Stimulated activated CD4-positive, alpha-beta T cell treated with anti-CD3 and anti-CD28 coated beads, Interleukin-15, amount 100 ng/mL, for 1 hour (primary cell): ENCODE measurements around the gene SYTL3.
"Not testable (repeated sequence)": the region's sequence is repeated elsewhere in the genome, so short reads cannot be mapped to it uniquely, and the experiment has no call there.

ENCODE experiments used
- DNase-seq, 2 donors: peaks; one replicate each; pipeline ENCODE4 v3.0.0-alpha.2; 2020; ENCODE audit warnings: low read depth in 1 of 2, low spot score in 1 of 2

The SYTL3 gene, protein sequence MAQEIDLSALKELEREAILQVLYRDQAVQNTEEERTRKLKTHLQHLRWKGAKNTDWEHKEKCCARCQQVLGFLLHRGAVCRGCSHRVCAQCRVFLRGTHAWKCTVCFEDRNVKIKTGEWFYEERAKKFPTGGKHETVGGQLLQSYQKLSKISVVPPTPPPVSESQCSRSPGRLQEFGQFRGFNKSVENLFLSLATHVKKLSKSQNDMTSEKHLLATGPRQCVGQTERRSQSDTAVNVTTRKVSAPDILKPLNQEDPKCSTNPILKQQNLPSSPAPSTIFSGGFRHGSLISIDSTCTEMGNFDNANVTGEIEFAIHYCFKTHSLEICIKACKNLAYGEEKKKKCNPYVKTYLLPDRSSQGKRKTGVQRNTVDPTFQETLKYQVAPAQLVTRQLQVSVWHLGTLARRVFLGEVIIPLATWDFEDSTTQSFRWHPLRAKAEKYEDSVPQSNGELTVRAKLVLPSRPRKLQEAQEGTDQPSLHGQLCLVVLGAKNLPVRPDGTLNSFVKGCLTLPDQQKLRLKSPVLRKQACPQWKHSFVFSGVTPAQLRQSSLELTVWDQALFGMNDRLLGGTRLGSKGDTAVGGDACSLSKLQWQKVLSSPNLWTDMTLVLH

DNA sequence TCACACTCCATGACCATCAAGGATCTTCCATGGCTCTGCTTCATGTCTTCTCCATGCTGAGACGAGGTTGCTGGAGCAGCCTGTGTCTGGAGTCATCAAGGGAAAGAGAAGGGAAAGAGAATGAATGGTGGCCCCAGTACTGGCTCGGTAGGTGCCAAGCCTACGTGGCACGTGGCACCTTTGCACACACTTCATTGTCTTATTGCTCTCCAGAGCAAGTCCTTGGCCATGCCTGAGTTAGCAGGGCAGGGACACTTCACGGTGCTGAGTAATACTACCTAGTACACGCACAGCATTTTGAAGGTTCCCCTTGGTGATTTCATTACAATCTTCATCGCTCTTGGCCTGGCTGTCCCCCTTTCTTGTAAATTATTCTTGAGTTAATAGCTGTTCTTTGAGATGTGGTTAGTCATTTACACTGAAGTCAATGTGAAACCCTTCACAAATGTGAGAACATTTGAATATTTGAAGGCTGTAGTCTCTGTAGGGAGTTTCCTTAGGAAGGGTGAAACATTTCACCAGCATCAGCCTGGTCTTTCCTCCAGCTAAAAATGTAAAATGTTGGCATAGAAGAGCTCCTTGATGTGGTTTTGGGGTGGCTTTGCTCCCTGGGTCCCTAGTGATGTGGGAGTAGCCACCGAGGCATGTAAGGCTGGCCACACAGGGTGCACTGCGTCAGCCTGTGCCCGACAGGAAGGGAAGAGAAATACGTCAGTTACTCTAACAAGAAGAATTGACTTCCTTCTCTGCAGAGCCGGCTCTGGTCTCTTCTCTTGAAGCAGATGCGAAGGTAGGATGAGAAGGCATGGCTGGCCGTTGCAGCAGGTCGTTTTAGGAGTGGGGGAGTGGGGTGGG lies at the start of gene SYTL3:
SYTL3 (plus strand) TSS at position 766 of the 855 bp plus-strand sequence. CDS start 13,215 bp downstream, outside the sequence.
- peak; percentile 37 to 50 for DNase-seq

DNA sequence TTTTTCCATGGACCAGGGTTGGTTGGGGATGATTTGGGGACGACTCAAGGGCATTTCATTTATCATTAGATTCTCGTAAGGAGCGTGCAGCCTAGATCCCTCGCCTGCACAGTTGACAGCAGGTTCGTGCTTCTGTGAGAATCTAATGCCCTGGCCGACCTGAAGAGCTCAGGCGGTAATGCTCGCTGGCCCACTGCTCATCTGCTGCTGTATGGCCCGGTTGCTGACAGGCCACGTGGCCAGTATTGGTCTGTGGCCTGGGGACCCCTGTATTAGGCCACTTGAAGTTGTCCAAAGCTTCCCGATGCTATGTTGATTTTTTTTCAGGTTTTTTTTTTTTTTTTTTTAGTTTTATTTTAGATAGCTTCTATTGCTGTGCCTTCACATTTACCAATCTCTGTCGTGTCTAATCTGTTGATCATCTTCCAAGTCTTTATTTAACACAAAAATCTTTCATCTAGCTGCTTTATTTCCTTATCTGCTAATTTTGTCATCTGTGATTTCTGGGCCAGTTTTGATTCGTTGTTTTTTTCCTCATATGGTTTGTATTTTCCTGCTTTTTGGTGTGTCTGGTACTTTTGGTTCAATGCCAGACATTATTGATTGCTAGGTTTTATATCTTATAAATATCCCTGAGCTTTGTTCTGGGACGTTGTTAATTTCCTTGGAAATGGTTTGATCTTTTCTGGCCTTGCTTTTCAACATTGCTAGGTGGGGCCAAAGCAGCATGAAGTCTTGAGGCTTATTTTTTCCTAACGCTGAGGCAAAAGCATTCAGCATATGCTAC lies 46.4 kb upstream of the SYTL3 start:
- DNase-seq: no peak

DNA sequence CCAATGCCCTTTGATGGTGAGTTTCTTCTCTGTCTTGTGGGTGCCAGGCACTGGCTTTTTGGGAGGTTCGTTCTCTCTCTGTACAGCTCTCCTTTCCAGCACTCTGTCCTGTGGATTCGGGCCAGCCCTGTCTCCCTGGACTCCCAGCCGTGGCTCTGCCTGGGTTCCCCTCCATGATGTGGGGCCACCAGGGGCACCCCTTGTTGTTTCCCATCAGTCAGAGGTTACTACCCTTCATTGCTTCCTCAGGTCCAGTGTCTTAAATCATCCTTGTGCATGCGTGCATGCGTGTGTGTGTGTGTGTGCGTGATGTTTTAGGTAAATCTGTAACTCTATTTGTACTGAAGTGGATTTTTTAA lies 45.8 kb upstream of the SYTL3 start:
- no peak for DNase-seq

DNA sequence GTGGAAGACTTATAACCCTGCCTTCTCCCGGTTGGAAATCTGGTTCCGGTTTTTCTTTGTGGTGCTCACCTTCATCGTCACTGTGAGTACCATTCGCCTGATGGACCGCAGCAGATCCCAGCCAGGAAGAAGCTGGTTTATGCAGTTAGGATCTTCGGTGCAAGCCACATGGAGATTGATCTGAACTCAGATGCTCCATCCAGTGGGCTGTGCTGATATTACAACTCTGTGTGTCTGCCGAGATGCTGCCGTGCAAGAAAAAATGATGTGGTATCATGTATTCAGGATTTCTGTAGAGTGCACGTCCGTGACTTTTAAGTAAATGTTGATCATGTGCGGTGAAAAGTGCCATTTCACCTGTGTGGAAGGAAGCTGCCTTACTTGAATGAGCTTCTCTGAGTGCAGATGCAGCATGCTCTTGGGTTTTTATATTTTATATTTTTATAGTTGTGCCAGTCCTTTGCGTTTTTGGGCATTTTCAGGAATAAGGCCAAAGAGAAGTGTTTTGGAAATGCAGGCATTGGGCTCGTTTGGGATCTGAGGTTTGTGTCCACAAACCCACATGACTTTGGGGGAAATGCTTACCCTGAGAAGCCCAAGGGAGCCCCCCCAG lies 44.5 kb upstream of the SYTL3 start:
- DNase-seq: peak; percentile 12 to 16

DNA sequence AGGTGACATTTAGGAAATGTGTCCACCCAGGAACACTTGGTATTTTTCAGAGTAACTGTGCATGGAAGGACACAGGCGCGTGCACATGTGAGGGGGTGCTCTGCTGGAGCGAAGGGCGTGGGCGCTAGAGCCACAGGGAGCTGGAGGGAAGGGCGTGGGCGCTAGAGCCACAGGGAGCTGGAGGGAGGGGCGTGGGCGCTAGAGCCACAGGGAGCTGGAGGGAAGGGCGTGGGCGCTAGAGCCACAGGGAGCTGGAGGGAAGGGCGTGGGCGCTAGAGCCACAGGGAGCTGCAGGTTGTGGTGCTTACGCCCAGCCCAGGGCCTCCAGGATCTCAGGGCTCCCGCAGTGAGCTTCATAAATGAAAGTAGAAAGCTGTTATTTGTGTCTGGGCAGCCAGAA lies 43.8 kb upstream of the SYTL3 start:
- not testable (repeated sequence) for DNase-seq

DNA sequence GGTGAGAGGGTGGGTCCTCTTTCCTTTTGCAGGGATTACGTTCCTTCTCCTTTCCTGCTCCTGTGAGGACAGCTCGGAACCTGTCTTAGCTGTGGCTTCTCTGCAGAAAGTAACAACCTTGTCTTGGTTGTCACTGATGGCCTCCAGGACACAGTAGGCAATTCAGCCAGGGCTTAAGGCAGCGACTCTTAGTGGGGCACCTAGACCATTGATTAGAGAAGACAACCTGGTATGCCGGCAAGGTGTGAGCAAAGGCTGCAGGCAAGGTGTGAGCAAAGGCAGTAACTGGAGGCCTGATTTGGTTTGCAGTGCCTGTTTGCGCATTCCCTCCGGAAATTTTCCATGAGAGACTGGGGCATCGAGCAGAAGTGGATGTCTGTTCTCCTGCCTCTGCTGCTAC lies 42.9 kb upstream of the SYTL3 start:
- no peak for DNase-seq

DNA sequence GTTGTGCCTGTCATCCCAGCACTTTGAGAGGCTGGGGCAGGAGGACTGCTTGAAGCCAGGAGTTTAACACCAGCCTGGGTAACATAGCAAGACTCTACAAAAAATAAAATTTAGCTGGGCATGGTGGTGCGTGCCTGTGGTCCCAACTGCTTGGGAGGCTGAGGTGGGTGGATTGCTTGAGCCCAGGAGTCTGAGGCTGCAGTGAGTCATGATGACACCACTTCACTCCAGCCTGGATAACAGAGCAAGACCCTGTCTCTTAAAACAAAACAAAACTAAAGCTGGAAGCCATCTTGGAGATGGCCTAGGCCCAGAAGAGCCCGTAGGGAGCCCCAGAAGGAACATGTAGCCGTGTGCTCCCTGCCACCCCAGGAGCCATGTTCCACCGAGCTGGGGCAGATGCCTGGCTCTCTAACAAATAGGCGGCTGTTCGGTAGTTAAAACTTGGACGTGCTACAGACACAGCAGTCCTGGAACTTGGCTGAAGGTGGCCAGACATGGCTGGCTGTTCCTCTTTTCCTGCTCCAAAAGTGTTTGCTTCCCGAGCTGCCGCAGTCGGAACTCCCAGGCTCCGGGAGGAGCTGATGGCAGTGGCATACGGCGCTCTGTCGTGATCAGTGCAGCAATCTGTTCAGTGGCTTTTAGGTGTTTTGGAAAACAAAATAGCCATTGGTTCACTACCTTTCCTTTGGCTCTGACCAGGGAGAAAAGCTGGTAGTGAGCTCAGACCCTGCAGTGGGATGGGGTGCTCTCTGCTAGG lies 42.3 kb upstream of the SYTL3 start:
- DNase-seq: no peak

DNA sequence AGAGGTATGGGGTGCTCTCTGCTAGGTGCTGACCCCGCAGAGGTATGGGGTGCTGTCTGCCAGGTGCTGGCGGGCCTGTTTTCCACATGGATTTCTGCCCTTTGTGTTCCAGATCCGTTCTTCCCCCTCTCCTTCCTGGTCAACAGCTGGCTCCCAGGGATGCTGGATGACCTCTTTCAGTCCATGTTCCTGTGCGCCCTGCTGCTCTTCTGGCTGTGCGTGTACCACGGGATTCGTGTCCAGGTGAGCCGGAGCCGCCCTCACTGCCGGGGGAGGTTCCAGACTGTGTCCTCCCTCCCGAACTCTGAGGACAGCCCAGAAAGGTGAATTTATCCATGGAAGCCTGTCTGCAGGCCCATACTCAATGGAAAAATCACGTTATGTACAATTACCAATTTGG lies 41.6 kb upstream of the SYTL3 start:
- DNase-seq: no peak

DNA sequence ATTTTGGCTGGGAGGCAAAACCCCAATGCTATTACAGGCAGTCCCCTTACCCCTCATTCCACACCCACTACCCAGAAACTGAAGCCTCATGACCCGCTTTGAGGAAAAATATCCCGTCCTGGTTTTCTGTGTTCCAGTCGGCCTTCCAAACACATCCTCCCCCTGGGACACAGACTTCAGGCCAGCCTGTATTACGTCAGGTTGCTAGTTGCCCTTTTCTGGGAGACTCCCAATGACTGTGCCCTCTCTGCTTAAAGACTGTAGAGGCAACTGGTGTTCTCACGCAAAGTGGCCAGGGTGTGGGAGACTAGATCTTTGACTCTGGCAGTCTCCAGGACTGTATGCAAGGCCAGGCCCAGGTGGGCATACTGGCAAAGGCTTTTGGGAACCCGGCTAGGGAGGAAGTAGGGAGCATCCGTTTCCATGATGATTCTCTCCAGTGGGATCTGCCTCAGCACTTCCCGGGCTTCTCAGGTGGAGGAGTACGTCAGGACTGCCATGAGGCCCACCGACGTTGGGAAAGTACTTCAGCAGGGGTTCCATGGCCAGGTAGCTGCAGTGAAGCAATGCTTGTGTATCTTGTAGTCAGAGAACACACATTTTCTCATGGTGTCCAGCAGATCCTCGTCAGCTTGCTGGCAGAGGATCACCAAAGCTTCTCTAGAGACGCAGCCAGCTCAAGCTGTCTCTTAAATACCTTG lies 40.2 kb upstream of the SYTL3 start:
- no peak for DNase-seq

DNA sequence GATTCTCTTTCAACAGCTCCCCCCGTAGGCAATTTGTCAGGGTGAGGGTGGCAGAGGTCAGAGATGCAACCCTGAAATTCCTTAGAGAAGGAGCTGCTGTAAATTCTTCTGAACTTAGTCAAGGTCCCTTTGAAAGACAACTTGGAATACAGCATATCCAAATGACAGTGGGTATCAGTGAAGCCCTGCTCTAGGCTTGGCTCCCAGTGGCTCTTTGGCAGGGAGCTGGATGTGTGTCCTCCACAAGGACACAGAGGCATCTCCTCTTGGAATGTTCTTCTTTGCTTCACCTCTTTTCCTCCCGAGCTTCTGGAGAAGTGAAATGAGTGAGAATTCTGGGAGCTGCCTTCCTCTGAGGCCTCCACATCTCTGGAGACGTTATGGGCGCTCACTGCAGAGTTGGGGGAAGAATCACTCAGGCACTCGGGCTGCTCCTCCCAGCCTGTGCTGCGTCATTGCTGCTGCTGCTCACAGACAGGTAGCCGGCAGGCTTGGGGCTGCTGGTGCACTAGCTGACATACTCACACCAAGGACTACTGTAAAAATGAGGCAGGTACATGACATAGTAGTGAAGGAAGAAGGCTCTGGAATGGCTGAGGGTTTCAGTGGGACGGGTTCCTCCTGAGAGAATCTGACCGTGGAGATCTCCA lies 39.4 kb upstream of the SYTL3 start:
- DNase-seq: no peak

DNA sequence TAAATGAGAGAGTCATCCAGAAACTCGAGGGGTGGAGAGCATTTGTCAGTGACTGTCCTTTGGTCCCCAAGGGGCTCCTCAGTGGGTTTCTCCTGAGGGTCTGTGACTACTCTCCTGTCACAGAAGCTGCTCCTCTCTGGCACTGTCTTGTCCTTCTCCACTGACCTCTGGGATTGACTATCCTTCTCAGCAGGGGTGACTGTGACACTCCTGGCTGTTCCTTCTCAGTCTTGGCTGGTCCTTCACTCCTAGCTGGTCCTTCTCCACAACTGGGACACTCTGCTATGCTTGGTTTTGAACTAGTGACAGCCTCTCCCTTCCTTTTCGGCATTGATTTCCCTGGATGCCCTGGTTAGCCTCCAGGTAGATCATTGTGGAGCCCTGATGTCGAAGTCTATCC lies 38.8 kb upstream of the SYTL3 start:
- no peak for DNase-seq

DNA sequence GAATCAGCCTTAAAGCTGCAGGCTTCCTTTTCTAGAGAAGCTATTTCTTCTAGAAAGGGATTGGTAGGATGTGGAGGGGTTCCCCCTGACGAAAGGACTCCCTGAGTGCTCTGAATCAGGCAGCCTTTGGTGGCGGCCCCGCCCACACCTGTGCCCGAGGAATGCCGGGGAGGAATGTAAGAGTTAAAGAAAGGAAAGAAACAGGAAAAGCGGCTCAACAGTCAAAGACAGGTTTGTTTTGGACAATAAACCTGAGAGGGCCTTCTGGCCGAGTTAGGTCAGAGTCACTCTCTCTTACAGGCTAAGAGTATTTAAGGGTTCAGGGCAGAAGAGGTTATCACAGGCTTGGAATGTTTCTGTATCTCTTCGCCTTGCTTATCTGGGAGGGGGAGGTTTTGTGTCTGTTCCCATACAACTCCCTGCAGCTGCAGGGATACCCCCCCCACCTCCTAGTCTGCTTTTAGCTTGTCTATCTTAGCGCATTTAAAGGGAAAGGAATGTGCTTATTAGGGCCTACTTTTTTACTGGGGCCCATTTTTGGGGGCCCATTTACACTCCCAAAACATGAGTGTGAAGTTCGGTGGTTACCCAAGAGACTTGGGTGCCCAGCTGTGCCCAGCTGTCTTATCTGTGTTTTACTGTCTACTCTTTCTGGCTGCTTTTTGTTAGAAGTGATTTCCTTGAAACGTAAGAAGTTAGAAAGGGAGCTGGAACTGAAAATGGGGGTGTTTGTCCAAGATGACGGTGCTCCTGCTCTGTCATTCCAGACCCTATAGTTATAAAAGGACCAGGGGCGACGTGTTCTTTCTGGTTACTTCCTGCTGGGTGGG lies 38.1 kb upstream of the SYTL3 start:
- DNase-seq: no peak

DNA sequence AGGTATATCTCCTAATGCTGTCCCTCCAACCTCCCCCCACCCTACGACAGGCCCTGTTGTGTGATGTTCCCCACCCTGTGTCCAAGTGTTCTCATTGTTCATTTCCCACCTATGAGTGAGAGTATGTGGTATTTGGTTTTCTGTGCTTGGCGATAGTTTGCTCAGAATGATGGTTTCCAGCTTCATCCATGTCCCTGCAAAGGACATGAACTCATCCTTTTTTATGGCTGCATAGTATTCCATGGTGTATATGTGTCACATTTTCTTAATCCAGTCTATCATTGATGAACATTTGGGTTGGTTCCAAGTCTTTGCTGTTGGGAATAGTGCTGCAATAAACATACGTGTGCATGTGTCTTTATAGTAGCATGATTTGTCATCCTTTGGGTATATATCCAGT lies 35.2 kb upstream of the SYTL3 start:
- not testable (repeated sequence) for DNase-seq

DNA sequence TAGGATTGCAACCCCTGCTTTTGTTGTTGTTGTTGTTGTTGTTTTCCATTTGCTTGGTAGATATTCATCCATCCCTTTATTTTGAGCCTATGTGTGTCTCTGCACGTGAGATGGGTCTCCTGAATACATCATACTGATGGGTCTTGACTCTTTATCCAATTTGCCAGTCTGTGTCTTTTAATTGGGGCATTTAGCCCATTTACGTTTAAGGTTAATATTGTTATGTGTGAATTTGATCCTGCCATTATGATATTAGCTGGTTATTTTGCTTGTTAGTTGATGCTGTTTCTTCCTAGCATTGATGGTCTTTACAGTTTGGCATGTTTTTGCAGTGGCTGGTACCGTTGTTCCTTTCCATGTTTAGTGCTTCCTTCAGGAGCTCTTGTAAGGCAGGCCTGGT lies 31.6 kb upstream of the SYTL3 start:
- DNase-seq: not testable (repeated sequence)

DNA sequence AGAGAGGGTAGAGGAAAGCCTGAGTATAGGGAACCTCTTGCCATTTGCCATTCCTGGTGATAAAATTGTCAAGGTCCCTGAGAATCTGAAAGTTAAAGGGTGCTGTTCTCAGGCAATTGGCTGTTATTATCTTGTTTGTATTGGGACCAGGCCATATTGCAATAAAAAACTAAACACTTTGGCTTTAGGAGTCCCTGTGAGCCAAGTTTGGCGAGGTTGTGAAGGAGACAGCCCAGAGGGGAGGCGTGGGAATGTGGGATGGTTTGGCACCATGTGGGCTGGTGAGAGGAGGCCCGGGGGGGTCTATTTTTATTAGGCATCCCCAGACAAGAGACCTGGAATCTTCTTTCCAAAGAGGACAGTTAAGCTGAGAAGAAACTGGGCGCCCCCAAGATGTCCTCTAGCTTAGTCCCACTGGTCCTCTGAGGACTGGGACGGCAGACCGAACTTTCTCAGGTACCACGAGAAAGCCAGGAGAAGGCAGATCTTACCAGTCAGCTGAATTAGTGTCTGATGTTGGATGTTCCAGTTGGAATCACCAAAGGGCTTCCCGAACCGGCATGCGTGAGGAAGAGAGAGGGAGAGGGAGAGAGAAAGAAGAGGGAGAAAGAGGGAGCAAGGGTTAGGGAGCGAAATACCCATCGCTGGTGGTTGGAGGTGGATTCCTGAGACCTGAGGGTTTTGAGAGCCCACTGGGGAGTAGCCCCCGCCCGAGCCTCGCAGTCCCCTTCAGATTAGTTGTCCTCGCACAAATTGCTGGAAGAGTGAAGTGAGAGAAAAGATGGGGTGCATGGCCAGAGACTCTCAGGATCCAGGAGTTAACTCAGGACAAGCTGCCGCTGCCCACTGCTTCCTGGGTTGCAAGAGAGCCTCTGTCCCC lies 29.7 kb upstream of the SYTL3 start:
- no peak for DNase-seq

DNA sequence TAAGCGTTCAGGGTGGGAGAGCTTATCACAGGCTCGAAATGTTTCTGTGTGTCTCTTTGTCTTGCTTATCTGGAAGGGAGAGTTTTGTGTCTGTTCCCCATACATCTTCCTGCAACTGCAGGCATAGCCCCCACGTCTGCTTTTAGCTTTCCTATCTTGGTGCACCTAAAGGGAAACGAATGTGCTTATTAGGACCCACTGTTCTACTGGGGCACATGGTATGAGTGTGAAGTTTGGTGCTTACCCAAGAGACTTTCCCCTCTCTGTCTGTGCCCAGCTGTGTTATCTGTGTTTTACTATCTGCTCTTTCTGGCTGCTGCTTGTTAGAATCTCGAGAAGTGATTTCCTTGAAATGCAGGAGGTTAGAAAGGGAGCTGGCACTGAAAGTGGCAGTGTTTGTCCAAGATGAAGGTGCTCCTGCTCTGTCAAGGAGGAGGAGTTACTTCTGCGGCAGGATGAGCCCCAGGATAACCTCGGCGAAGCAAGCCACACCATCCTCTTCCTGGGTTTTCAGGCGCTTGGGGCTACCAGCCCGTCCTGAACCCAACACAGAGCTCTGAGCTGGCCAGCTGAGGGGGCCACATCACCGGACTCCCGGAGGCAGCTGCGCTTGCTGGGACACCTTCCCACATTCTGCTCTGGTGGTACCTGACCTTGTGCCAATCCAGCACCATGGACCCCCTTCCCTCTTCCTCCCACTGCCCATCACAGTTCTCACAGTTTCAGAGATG lies 28.7 kb upstream of the SYTL3 start:
- DNase-seq: no peak
